Measurements from ENCODE around the gene MAP2K6. TPM values are rescaled to one million over a fixed set of nuclear protein-coding genes. Genes with fewer than 3 reads are reported as not detected.

Gene MAP2K6
- polyA plus RNA-seq, 1 of the 3 experiments (the other 2 are of a cell fraction) = 6.7 TPM

- H3K27me3 ChIP-seq (ENCODE audit: insufficient read depth) = no peaks in the 10 kb centered on the region
- H3F3A ChIP-seq (replicated peaks; ENCODE audit: insufficient read depth) = no peaks in the 10 kb centered on the region
- no peak overlapping the region for H2AFZ ChIP-seq (ENCODE audit: low read depth)
- H3K4me2 ChIP-seq = no peak overlapping the region
- WGBS (ENCODE audit: low lambda C conversion rate) = 93% methylated on average over 5 of the region's 5 CpGs
- no peaks in the 10 kb centered on the region for H3K9me2 ChIP-seq
- H3K36me3 ChIP-seq (replicated peaks in 1 of 2; ENCODE audit: control insufficient read depth in 1 of 2, insufficient read depth in 2 of 2, low read length in 1 of 2) = peaks cover 2 to 3% of the 10 kb centered on the region in 2 experiments
- TF ChIP-seq MXI1 (IDR thresholded peaks at IDR 0.05; ENCODE audit: low read depth, low read length) (no peak), ZBTB33 (IDR thresholded peaks at IDR 0.05; ENCODE audit: borderline replicate concordance, low read depth) (no peak), FOXM1 (IDR thresholded peaks at IDR 0.05; ENCODE audit: low read depth) (no peak), FOXJ3 (CRISPR knock-in tag; IDR thresholded peaks at IDR 0.05) (no peak), TCF12 (IDR thresholded peaks at IDR 0.05) (no peak), REST (IDR thresholded peaks at IDR 0.05; ENCODE audit: low read depth, low read length) (no peak), RFX5 (IDR thresholded peaks at IDR 0.05; ENCODE audit: low read length) (no peak), ELF1 (IDR thresholded peaks at IDR 0.05) (no peak), RXRA (IDR thresholded peaks at IDR 0.05; ENCODE audit: borderline replicate concordance, low read depth) (no peak)
- TF ChIP-seq, protein P1, sequence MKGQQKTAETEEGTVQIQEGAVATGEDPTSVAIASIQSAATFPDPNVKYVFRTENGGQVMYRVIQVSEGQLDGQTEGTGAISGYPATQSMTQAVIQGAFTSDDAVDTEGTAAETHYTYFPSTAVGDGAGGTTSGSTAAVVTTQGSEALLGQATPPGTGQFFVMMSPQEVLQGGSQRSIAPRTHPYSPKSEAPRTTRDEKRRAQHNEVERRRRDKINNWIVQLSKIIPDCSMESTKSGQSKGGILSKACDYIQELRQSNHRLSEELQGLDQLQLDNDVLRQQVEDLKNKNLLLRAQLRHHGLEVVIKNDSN (IDR thresholded peaks at IDR 0.05; ENCODE audit: borderline replicate concordance, low read depth) = no peak
- H3K27ac ChIP-seq (ENCODE audit: low read depth in 2 of 2, low read length in 1 of 2) = no peak overlapping the region
- no peaks in the 10 kb centered on the region for H3K4me1 ChIP-seq (ENCODE audit: control insufficient read depth in 1 of 2, insufficient read depth in 2 of 2, low read depth in 1 of 2, low read length in 1 of 2)
- H3K9ac ChIP-seq = no peak overlapping the region
- H3K4me3 ChIP-seq (ENCODE audit: low read depth in 2 of 2, low read length in 1 of 2) = no peak overlapping the region
- POLR2A ChIA-PET = no interaction called here
- no peaks in the 10 kb centered on the region for H4K20me1 ChIP-seq (ENCODE audit: insufficient read depth)
- H3K79me2 ChIP-seq (ENCODE audit: insufficient read depth) = no peaks in the 10 kb centered on the region
- no peak for DNase-seq
- H3K9me3 ChIP-seq = no peaks in the 10 kb centered on the region
- CTCF ChIA-PET = interaction anchor here (0.8 to 3.0 kb wide), 8 partner anchors 8 to 30 kb away, joined by 3 to 17 read pairs (median 6); no protein-coding TSS in a partner anchor
Measured at GRCh38 chr17:69552986-69553667, 138.6 kb downstream of the MAP2K6 start.

DNA sequence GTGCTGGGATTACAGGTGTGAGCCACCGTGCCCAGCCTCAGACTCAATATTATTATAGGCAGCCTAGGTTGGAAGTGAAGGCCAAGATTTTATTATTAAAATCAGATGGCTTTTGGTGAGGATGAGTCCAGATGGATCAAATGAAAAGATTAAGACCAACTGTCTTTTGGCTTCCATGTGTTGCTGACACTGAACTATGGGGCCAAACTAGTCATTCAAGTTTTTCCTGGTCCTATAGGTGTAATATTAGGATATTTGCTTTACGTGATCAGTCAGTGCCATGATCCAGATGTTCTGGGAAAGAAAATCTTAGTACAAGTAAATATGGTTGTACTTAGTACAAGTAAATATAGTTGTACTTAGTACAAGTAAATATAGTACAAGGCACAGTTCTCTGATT is 140.6 kb downstream of the MAP2K6 start:
- WGBS (ENCODE audit: low lambda C conversion rate) = 80% methylated on average over 2 of the region's 2 CpGs
- Histone ChIP-seq H3K4me2 (no peak overlapping the region), H3K4me3 (ENCODE audit: low read depth in 2 of 2, low read length in 1 of 2) (no peak overlapping the region), H3K9me3 (no peaks in the 10 kb centered on the region), H4K20me1 (ENCODE audit: insufficient read depth) (no peaks in the 10 kb centered on the region), H3K9ac (no peak overlapping the region), H3K27me3 (ENCODE audit: insufficient read depth) (no peaks in the 10 kb centered on the region), H3K27ac (ENCODE audit: low read depth in 2 of 2, low read length in 1 of 2) (no peak overlapping the region), H3K79me2 (ENCODE audit: insufficient read depth) (no peaks in the 10 kb centered on the region), H3K9me2 (no peaks in the 10 kb centered on the region), H3K36me3 (replicated peaks in 1 of 2; ENCODE audit: control insufficient read depth in 1 of 2, insufficient read depth in 2 of 2, low read length in 1 of 2) (peaks cover 2 to 3% of the 10 kb centered on the region in 2 experiments), H2AFZ (ENCODE audit: low read depth) (no peak overlapping the region), H3K4me1 (ENCODE audit: control insufficient read depth in 1 of 2, insufficient read depth in 2 of 2, low read depth in 1 of 2, low read length in 1 of 2) (no peaks in the 10 kb centered on the region), H3F3A (replicated peaks; ENCODE audit: insufficient read depth) (no peaks in the 10 kb centered on the region)
- POLR2A ChIA-PET = no interaction called here
- no peak for DNase-seq
- CTCF ChIA-PET = interaction anchor here (0.9 to 2.2 kb wide), 3 partner anchors 11 to 589 kb away, joined by 3 to 6 read pairs (median 5); no protein-coding TSS in a partner anchor
- TF ChIP-seq, protein P2, sequence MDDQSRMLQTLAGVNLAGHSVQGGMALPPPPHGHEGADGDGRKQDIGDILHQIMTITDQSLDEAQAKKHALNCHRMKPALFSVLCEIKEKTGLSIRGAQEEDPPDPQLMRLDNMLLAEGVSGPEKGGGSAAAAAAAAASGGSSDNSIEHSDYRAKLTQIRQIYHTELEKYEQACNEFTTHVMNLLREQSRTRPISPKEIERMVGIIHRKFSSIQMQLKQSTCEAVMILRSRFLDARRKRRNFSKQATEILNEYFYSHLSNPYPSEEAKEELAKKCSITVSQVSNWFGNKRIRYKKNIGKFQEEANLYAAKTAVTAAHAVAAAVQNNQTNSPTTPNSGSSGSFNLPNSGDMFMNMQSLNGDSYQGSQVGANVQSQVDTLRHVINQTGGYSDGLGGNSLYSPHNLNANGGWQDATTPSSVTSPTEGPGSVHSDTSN (IDR thresholded peaks at IDR 0.05) = no peak
- no peak for TF ChIP-seq NRF1 (IDR thresholded peaks at IDR 0.05; ENCODE audit: low read depth, low read length)
- no peak for TF ChIP-seq REST (IDR thresholded peaks at IDR 0.05; ENCODE audit: low read depth, low read length)
- TF ChIP-seq, protein P3, sequence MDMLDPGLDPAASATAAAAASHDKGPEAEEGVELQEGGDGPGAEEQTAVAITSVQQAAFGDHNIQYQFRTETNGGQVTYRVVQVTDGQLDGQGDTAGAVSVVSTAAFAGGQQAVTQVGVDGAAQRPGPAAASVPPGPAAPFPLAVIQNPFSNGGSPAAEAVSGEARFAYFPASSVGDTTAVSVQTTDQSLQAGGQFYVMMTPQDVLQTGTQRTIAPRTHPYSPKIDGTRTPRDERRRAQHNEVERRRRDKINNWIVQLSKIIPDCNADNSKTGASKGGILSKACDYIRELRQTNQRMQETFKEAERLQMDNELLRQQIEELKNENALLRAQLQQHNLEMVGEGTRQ (IDR thresholded peaks at IDR 0.05; ENCODE audit: borderline replicate concordance, low read depth, low read length) = no peak
- no peak for TF ChIP-seq NFIC (IDR thresholded peaks at IDR 0.05; ENCODE audit: borderline replicate concordance)
